Stomach (tissue), 4 donors: ENCODE results near the gene GPC6.

Source experiments
- CTCF ChIP-seq, 7 experiments: fragments of 450-650 bp in 4 of 7; fragments of 200-600 bp in 3 of 7; sonication (generic) in 3 of 7; IDR thresholded peaks; one replicate each; pipeline ENCODE4 v1.5.1; 2016 to 2019; ENCODE audit warnings: antibody characterized with exemption in 7 of 7, control low read depth in 2 of 7, mild to moderate bottlenecking in 1 of 7
- EP300 ChIP-seq: sonication (generic); formaldehyde crosslinking; IDR thresholded peaks from one replicate; pipeline ENCODE4 v1.6.1; 2017; ENCODE audit warnings: antibody characterized with exemption

GRCh38 chr13:93352616-93353015 is 126.0 kb downstream of the GPC6 start:
- TF ChIP-seq CTCF (IDR thresholded peaks at IDR 0.05), result no peak
- TF ChIP-seq EP300, result no peak
